ENCODE results near the gene CMTM4. TPM values are rescaled to one million over a fixed set of nuclear protein-coding genes. Genes with fewer than 3 reads are reported as not detected.
"Not testable (repeated sequence)": the region's sequence is repeated elsewhere in the genome, so short reads cannot be mapped to it uniquely, and the experiment has no call there.

CMTM4 gene
- total RNA-seq, 1 experiment from 2014 or later, result 77.8 TPM

DNA sequence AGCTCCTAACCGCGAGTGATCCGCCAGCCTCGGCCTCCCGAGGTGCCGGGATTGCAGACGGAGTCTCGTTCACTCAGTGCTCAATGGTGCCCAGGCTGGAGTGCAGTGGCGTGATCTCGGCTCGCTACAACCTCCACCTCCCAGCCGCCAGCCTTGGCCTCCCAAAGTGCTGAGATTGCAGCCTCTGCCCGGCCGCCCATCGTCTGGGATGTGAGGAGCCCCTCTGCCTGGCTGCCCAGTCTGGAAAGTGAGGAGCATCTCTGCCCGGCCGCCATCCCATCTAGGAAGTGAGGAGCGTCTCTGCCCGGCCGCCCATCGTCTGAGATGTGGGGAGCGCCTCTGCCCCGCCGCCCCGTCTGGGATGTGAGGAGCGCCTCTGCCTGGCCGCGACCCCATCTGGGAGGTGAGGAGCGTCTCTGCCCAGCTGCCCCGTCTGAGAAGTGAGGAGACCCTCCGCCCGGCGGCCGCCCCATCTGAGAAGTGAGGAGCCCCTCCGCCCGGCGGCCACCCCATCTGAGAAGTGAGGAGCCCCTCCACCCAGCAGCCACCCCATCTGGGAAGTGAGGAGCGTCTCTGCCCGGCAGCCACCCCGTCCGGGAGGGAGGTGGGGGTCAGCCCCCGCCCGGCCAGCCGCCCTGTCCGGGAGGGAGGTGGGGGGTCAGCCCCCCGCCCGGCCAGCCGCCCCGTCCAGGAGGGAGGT, 65.8 kb downstream of the CMTM4 start:
- POLR2A ChIA-PET; H3K9me3 ChIP-seq (ENCODE audit: control insufficient read depth in 1 of 2, insufficient read depth in 1 of 2, low read depth in 1 of 2, low read length in 2 of 2); DNase-seq (ENCODE audit: low read depth, low spot score); CTCF ChIA-PET; H3K27me3 ChIP-seq (ENCODE audit: insufficient read depth, low read length); intact Hi-C loops (cut with micrococcal nuclease); ATAC-seq; H3K9me2 ChIP-seq (ENCODE audit: insufficient read depth); H3K4me1 ChIP-seq (ENCODE audit: control insufficient read depth in 1 of 2, insufficient read depth in 2 of 2, low read length in 2 of 2); H3K4me3 ChIP-seq (replicated peaks in 1 of 2; ENCODE audit: low read depth in 1 of 2, low read length in 2 of 2); H3K27ac ChIP-seq (ENCODE audit: low read depth, low read length); H3K4me2 ChIP-seq (ENCODE audit: low read length); H3K9ac ChIP-seq (ENCODE audit: low read length); BruUV-seq (replicated peaks); H3K79me2 ChIP-seq (ENCODE audit: insufficient read depth, low read length); H3K36me3 ChIP-seq (ENCODE audit: control insufficient read depth in 1 of 2, insufficient read depth in 2 of 2, low read length in 2 of 2); RAD21 ChIA-PET (ENCODE audit: low non-redundant PET in 1 of 2, low total read pairs in 2 of 2, uncharacterized antibody in 2 of 2, unreplicated experiment in 2 of 2); H2AFZ ChIP-seq (ENCODE audit: low read depth, low read length, poor library complexity, severe bottlenecking); H4K20me1 ChIP-seq (ENCODE audit: insufficient read depth): not testable (repeated sequence)

DNA sequence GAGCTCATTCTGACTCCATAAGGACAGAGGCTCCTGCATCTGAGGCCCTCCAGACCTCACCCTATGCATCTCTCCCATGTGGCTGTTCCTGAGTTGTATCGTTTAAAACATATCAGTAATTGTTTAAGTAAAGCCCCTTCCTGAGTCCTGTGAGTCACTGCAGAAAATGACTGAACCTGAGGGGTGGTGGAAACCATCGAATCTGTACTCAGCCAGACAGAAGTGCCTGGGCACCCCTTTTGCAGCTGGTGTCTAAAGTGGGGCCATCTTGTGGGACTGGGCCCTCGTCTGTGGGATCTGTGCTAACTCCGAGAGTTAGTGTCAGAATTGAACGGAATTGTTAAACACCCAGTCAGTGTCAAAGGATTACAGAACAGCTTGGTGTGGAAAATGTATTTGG, 66.7 kb downstream of the CMTM4 start:
- Histone ChIP-seq H3K27ac (ENCODE audit: low read depth, low read length) (no peak overlapping the region), H3K4me2 (ENCODE audit: low read length) (no peak overlapping the region), H3K4me3 (replicated peaks in 1 of 2; ENCODE audit: low read depth in 1 of 2, low read length in 2 of 2) (no peak overlapping the region), H4K20me1 (ENCODE audit: insufficient read depth) (no peaks in the 10 kb centered on the region), H3K36me3 (ENCODE audit: control insufficient read depth in 1 of 2, insufficient read depth in 2 of 2, low read length in 2 of 2) (no peaks in the 10 kb centered on the region), H3K9ac (ENCODE audit: low read length) (no peak overlapping the region), H3K4me1 (ENCODE audit: control insufficient read depth in 1 of 2, insufficient read depth in 2 of 2, low read length in 2 of 2) (no peaks in the 10 kb centered on the region), H3K27me3 (ENCODE audit: insufficient read depth, low read length) (no peaks in the 10 kb centered on the region), H3K9me2 (ENCODE audit: insufficient read depth) (no peaks in the 10 kb centered on the region), H3K9me3 (ENCODE audit: control insufficient read depth in 1 of 2, insufficient read depth in 1 of 2, low read depth in 1 of 2, low read length in 2 of 2) (no peaks in the 10 kb centered on the region), H2AFZ (ENCODE audit: low read depth, low read length, poor library complexity, severe bottlenecking) (no peak overlapping the region), H3K79me2 (ENCODE audit: insufficient read depth, low read length) (no peaks in the 10 kb centered on the region)
- BruUV-seq (replicated peaks), result no TSS peak
- TF ChIP-seq CEBPB (IDR thresholded peaks at IDR 0.05; ENCODE audit: low read depth) (no peak), TCF7L2 (IDR thresholded peaks at IDR 0.05; ENCODE audit: borderline replicate concordance, extremely low read depth, insufficient read depth, insufficient read length) (no peak), SRF (IDR thresholded peaks at IDR 0.05; ENCODE audit: low read depth) (no peak), ZNF274 (IDR thresholded peaks at IDR 0.05; ENCODE audit: low read depth, low read length) (no peak), RAD21 (IDR thresholded peaks at IDR 0.05; ENCODE audit: low read depth) (no peak), EZH2phosphoT487 (IDR thresholded peaks at IDR 0.05; ENCODE audit: borderline replicate concordance) (no peak), POLR2A (IDR thresholded peaks at IDR 0.05; ENCODE audit: borderline replicate concordance, extremely low read depth, insufficient read depth, insufficient read length) (no peak)
- TF ChIP-seq, protein P1, sequence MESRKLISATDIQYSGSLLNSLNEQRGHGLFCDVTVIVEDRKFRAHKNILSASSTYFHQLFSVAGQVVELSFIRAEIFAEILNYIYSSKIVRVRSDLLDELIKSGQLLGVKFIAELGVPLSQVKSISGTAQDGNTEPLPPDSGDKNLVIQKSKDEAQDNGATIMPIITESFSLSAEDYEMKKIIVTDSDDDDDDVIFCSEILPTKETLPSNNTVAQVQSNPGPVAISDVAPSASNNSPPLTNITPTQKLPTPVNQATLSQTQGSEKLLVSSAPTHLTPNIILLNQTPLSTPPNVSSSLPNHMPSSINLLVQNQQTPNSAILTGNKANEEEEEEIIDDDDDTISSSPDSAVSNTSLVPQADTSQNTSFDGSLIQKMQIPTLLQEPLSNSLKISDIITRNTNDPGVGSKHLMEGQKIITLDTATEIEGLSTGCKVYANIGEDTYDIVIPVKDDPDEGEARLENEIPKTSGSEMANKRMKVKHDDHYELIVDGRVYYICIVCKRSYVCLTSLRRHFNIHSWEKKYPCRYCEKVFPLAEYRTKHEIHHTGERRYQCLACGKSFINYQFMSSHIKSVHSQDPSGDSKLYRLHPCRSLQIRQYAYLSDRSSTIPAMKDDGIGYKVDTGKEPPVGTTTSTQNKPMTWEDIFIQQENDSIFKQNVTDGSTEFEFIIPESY (IDR thresholded peaks at IDR 0.05; ENCODE audit: extremely low read depth, insufficient replicate concordance, low read length), result no peak
- TF ChIP-seq, protein P2, sequence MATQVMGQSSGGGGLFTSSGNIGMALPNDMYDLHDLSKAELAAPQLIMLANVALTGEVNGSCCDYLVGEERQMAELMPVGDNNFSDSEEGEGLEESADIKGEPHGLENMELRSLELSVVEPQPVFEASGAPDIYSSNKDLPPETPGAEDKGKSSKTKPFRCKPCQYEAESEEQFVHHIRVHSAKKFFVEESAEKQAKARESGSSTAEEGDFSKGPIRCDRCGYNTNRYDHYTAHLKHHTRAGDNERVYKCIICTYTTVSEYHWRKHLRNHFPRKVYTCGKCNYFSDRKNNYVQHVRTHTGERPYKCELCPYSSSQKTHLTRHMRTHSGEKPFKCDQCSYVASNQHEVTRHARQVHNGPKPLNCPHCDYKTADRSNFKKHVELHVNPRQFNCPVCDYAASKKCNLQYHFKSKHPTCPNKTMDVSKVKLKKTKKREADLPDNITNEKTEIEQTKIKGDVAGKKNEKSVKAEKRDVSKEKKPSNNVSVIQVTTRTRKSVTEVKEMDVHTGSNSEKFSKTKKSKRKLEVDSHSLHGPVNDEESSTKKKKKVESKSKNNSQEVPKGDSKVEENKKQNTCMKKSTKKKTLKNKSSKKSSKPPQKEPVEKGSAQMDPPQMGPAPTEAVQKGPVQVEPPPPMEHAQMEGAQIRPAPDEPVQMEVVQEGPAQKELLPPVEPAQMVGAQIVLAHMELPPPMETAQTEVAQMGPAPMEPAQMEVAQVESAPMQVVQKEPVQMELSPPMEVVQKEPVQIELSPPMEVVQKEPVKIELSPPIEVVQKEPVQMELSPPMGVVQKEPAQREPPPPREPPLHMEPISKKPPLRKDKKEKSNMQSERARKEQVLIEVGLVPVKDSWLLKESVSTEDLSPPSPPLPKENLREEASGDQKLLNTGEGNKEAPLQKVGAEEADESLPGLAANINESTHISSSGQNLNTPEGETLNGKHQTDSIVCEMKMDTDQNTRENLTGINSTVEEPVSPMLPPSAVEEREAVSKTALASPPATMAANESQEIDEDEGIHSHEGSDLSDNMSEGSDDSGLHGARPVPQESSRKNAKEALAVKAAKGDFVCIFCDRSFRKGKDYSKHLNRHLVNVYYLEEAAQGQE (IDR thresholded peaks at IDR 0.05; ENCODE audit: low read depth), result no peak
- TF ChIP-seq, protein P3, sequence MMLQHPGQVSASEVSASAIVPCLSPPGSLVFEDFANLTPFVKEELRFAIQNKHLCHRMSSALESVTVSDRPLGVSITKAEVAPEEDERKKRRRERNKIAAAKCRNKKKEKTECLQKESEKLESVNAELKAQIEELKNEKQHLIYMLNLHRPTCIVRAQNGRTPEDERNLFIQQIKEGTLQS (IDR thresholded peaks at IDR 0.05), result no peak
- CTCF ChIA-PET, result interaction anchor here (1.0 kb wide), 1 partner anchor 201 kb away, joined by 3 read pairs; the partner anchor contains the start of gene NAE1
- ATAC-seq, result no peak
- DNase-seq (ENCODE audit: low read depth, low spot score), result no peak
- intact Hi-C loops (cut with micrococcal nuclease), result no loop called here
- RAD21 ChIA-PET (ENCODE audit: low non-redundant PET in 1 of 2, low total read pairs in 2 of 2, uncharacterized antibody in 2 of 2, unreplicated experiment in 2 of 2), result no interaction called here
- POLR2A ChIA-PET, result no interaction called here

Data from HCT116 (cell line).